Sigmoid colon (tissue), 4 donors: ENCODE results near the gene HSPA6.

Experiments used
- CTCF ChIP-seq, 4 experiments: fragments of 450-650 bp in 3 of 4; fragments of 200-600 bp in 1 of 4; IDR thresholded peaks; one replicate each; pipeline ENCODE4 v1.5.1; 2016 to 2019; ENCODE audit warnings: antibody characterized with exemption in 4 of 4, mild to moderate bottlenecking in 3 of 4, moderate library complexity in 2 of 4
- POLR2AphosphoS5 ChIP-seq, 4 donors: sonication (generic); formaldehyde crosslinking; IDR thresholded peaks; one replicate each; pipeline ENCODE4 v1.6.1; 2017; ENCODE audit warnings: antibody characterized with exemption in 4 of 4

DNA sequence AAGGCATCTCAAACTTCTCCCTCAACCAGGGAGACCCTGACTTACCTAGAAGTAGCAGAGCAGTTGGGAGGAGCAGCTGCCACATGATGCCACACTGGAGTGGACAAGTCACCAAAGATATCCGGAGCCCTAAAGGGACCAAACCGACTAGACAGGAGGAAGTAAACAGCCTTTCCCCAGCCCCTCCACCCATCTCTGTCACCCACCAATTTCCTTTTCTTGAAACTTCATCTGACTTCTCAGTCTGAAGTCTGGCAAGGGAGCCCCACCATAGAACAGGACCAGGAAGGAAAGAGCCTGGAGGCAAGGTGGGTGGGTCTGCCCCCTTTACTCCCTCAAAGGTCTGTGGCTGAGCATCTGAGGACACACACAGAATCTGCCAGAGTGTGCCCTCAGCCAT is 25.3 kb downstream of the HSPA6 start, which contains the start of gene FCGR3A:
- TF ChIP-seq CTCF (IDR thresholded peaks at IDR 0.05) (no peak), POLR2AphosphoS5 (IDR thresholded peaks at IDR 0.05) (no peak)
